SK-N-SH (cell line): ENCODE results near the gene ROBO1. TPM values are rescaled to one million over a fixed set of nuclear protein-coding genes. Genes with fewer than 3 reads are reported as not detected.

ENCODE experiments used
- CTCF ChIA-PET: fragments of 300-600, 350-600 bp; formaldehyde crosslinking; extraction: SDS; loops from one replicate; lab custom pipeline; 2021; lab: Yijun Ruan, JAX
- POLR2A ChIA-PET: fragments of 350-600 bp; sonication (Branson Sonifier 250); formaldehyde crosslinking; extraction: SDS; loops from one replicate; lab custom pipeline; 2020; ENCODE audit warnings: antibody characterized with exemption, inconsistent platforms; lab: Yijun Ruan, JAX
- DNase-seq: peaks from one replicate; pipeline ENCODE4 v3.0.0; 2012
- H2AFZ ChIP-seq: fragments of 200-600 bp; sonication (generic); 2 replicates; pipeline ENCODE4 v1.8.1; 2016; ENCODE audit warnings: antibody characterized with exemption, mild to moderate bottlenecking, low read depth
- H3F3A ChIP-seq: fragments of 200-600 bp; sonication (generic); replicated peaks from 2 replicates; pipeline ENCODE3; 2016; ENCODE audit warnings: antibody characterized with exemption, mild to moderate bottlenecking; ENCODE audit not compliant: insufficient read depth
- H3K27ac ChIP-seq, 2 experiments: fragments of 200-500 bp in 1 of 2; fragments of 200-600 bp in 1 of 2; sonication (Bioruptor generic) in 1 of 2; sonication (generic), shearing (Covaris generic) in 1 of 2; 2 replicates each; pipeline versions ENCODE4 v1.5.1 to v1.6.1; 2014 to 2016; ENCODE audit warnings: low read depth in 2 of 2, inconsistent platforms in 1 of 2, low read length in 1 of 2, mild to moderate bottlenecking in 1 of 2, mixed read lengths in 1 of 2
- H3K27me3 ChIP-seq: fragments of 200-600 bp; sonication (generic), shearing (Covaris generic); 2 replicates; pipeline ENCODE4 v1.6.1; 2016; ENCODE audit warnings: mixed run types; ENCODE audit not compliant: insufficient read depth
- H3K36me3 ChIP-seq, 2 experiments: fragments of 200-500 bp in 1 of 2; fragments of 200-600 bp in 1 of 2; sonication (Bioruptor generic) in 1 of 2; sonication (generic) in 1 of 2; replicated peaks in 1 of 2; 2 replicates each; pipeline versions ENCODE3 to v1.5.1; 2014 to 2016; ENCODE audit warnings: low read length in 1 of 2, mild to moderate bottlenecking in 1 of 2; ENCODE audit not compliant: insufficient read depth in 2 of 2, control insufficient read depth in 1 of 2
- H3K4me1 ChIP-seq, 2 experiments: fragments of 200-500 bp in 1 of 2; fragments of 200-600 bp in 1 of 2; sonication (Bioruptor generic) in 1 of 2; sonication (generic), shearing (Covaris generic) in 1 of 2; 2 replicates each; pipeline versions ENCODE4 v1.5.1 to v1.6.1; 2014 to 2016; ENCODE audit warnings: low read depth in 1 of 2, low read length in 1 of 2, mixed run types in 1 of 2; ENCODE audit not compliant: insufficient read depth in 2 of 2, control insufficient read depth in 1 of 2
- H3K4me2 ChIP-seq: fragments of 200-600 bp; sonication (generic), shearing (Covaris generic); 2 replicates; pipeline ENCODE4 v1.6.1; 2017; ENCODE audit warnings: mixed run types
- H3K4me3 ChIP-seq, 2 experiments: fragments of 200-500 bp in 1 of 2; fragments of 200-600 bp in 1 of 2; sonication (Bioruptor generic) in 1 of 2; sonication (generic), shearing (Covaris generic) in 1 of 2; 2 replicates each; pipeline versions ENCODE4 v1.5.1 to v1.8.1; 2014 to 2016; ENCODE audit warnings: low read depth in 2 of 2, inconsistent platforms in 1 of 2, low read length in 1 of 2, mild to moderate bottlenecking in 1 of 2, mixed read lengths in 1 of 2, moderate library complexity in 1 of 2
- H3K79me2 ChIP-seq: fragments of 200-600 bp; sonication (generic); 2 replicates; pipeline ENCODE4 v1.8.1; 2017; ENCODE audit warnings: mild to moderate bottlenecking; ENCODE audit not compliant: insufficient read depth
- H3K9ac ChIP-seq: fragments of 200-600 bp; sonication (generic); 2 replicates; pipeline ENCODE4 v1.6.1; 2017; ENCODE audit warnings: mixed run types
- H3K9me2 ChIP-seq: fragments of 200-600 bp; sonication (generic); 2 replicates; pipeline ENCODE4 v1.6.1; 2017; ENCODE audit warnings: mixed run types
- H3K9me3 ChIP-seq: fragments of 200-600 bp; sonication (generic); 2 replicates; pipeline ENCODE4 v1.6.1; 2017; ENCODE audit warnings: mixed run types, mild to moderate bottlenecking, moderate library complexity
- H4K20me1 ChIP-seq: fragments of 200-600 bp; sonication (generic); 2 replicates; pipeline ENCODE4 v1.6.1; 2017; ENCODE audit warnings: mild to moderate bottlenecking, mixed run types; ENCODE audit not compliant: insufficient read depth
- ELF1 ChIP-seq: IDR thresholded peaks from 2 replicates; pipeline ENCODE4 v1.4.0; 2012
- EP300 ChIP-seq, 2 experiments: IDR thresholded peaks; 2 replicates each; pipeline versions ENCODE4 v1.4.0 to v1.6.1; 2012; ENCODE audit warnings: borderline replicate concordance in 1 of 2, low read depth in 1 of 2, low read length in 1 of 2
- FOSL2 ChIP-seq: IDR thresholded peaks from 2 replicates; pipeline ENCODE4 v1.4.0; 2012; ENCODE audit warnings: low read depth, mild to moderate bottlenecking, moderate library complexity, borderline replicate concordance
- FOXM1 ChIP-seq: IDR thresholded peaks from 2 replicates; pipeline ENCODE4 v1.4.0; 2012; ENCODE audit warnings: low read depth, mild to moderate bottlenecking
- GABPA ChIP-seq: IDR thresholded peaks from 2 replicates; pipeline ENCODE4 v1.4.0; 2012; ENCODE audit warnings: low read depth, mild to moderate bottlenecking
- GATA2 ChIP-seq: sonication (generic); formaldehyde crosslinking; IDR thresholded peaks from 2 replicates; pipeline ENCODE4 v1.5.0; 2020; ENCODE audit warnings: mild to moderate bottlenecking, missing genetic modification reagents
- MXI1 ChIP-seq: IDR thresholded peaks from 2 replicates; pipeline ENCODE4 v1.6.1; 2012; ENCODE audit warnings: mild to moderate bottlenecking, low read depth, low read length, improper control_type of control experiment
- NFIC ChIP-seq: IDR thresholded peaks from 2 replicates; pipeline ENCODE4 v1.4.0; 2012; ENCODE audit warnings: borderline replicate concordance
- POLR2AphosphoS5 ChIP-seq: IDR thresholded peaks from 2 replicates; pipeline ENCODE4 v1.6.1; 2012; ENCODE audit warnings: low read depth, low read length
- RCOR1 ChIP-seq: fragments of 150-350 bp; IDR thresholded peaks from 2 replicates; pipeline ENCODE4 v1.6.1; 2017; ENCODE audit warnings: antibody characterized with exemption, low read length
- RFX5 ChIP-seq: IDR thresholded peaks from 2 replicates; pipeline ENCODE4 v1.6.1; 2012; ENCODE audit warnings: mild to moderate bottlenecking, improper control_type of control experiment, low read length
- RXRA ChIP-seq: IDR thresholded peaks from 2 replicates; pipeline ENCODE4 v1.4.0; 2012; ENCODE audit warnings: low read depth, mild to moderate bottlenecking, borderline replicate concordance
- TEAD4 ChIP-seq: IDR thresholded peaks from 2 replicates; pipeline ENCODE4 v1.4.0; 2012; ENCODE audit warnings: mild to moderate bottlenecking, borderline replicate concordance; ENCODE audit not compliant: insufficient read depth
- WGBS: methylation state at CpG from one replicate; pipeline ENCODE4 v1.1.6; 2017; ENCODE audit warnings: low lambda C conversion rate; 5-methylcytosine and 5-hydroxymethylcytosine counted together
- polyA plus RNA-seq, 3 experiments: library from polyadenylated mRNA; depleted of rRNA; stranded (reverse); fragments of >200 nt; gene quantifications; 2 replicates each; pipeline ENCODE4 v1.2.3, GENCODE V29; 2012
- TF ChIP-seq, protein P1 (sequence below): IDR thresholded peaks from 2 replicates; pipeline ENCODE4 v1.4.0; 2012; ENCODE audit warnings: low read depth
- TF ChIP-seq, protein P2 (sequence below): IDR thresholded peaks from 2 replicates; pipeline ENCODE4 v1.6.1; 2012; ENCODE audit warnings: mild to moderate bottlenecking, low read depth, low read length, moderate library complexity
- TF ChIP-seq, protein P3 (sequence below): IDR thresholded peaks from 2 replicates; pipeline ENCODE4 v1.4.0; 2012; ENCODE audit warnings: low read depth, borderline replicate concordance
- TF ChIP-seq, protein P4 (sequence below): fragments of 150-350 bp; IDR thresholded peaks from 2 replicates; pipeline ENCODE4 v1.6.1; 2016; ENCODE audit warnings: mild to moderate bottlenecking, low read depth, low read length
- TF ChIP-seq, protein P5 (sequence below): fragments of 200-600 bp; sonication (generic); IDR thresholded peaks from 2 replicates; pipeline ENCODE4 v1.6.1; 2017; ENCODE audit warnings: antibody characterized with exemption, mild to moderate bottlenecking, moderate library complexity
- TF ChIP-seq, protein P6 (sequence below): IDR thresholded peaks from 2 replicates; pipeline ENCODE4 v1.4.0; 2012; ENCODE audit warnings: low read depth, borderline replicate concordance

The ROBO1 gene
- polyA plus RNA-seq, 1 of the 3 experiments (the other 2 are of a cell fraction), result 22.7 TPM

DNA sequence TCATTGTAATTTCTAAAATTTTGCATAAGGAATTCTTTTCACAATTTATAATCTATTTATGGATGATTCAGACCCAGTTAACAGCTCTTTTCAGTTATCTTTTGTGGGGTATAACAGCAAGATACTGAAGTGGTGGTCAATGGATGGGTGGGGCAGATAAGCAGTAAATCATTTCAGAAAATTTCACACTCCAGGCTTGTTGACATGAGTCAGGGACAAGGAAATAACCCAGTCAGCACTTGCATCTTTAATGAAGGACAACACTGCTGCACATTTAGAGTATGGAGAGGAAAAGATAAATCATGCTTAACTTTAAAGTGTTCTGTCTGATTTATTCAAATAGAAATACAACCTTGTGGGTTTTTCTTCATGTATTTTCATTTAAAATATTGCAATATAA, 181.6 kb downstream of the ROBO1 start (continued):
- TF ChIP-seq NFIC (no peak), GATA2 (CRISPR knock-in tag) (no peak), ELF1 (no peak)
- TF ChIP-seq, protein P1, sequence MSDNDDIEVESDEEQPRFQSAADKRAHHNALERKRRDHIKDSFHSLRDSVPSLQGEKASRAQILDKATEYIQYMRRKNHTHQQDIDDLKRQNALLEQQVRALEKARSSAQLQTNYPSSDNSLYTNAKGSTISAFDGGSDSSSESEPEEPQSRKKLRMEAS, result no peak

DNA sequence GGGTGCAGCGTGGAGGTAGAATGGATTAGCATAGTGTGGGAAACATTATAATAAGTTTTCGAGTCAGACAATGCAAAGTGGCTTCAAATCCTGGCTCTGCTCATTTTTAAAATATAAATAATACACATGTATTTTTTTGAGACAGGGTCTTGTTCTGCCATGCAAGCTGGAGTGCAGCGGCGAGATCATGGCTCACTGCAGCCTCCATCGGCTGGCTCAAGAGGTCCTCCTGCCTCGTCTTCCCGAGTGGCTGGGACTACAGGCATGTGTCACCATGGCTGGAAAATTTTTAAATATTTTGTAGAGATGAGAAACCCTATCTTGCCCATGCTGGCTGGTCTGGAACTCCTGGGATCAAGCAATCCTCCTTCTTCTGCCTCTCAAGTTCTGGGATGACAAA, 194.9 kb downstream of the ROBO1 start:
- Histone ChIP-seq H3K27ac (no peak overlapping the region), H3K9ac (no peak overlapping the region), H3K4me1 (no peaks in the 10 kb centered on the region), H3F3A (no peaks in the 10 kb centered on the region), H3K4me2 (no peak overlapping the region), H2AFZ (no peak overlapping the region), H3K4me3 (no peak overlapping the region), H3K9me3 (no peaks in the 10 kb centered on the region), H3K9me2 (no peaks in the 10 kb centered on the region), H3K27me3 (no peaks in the 10 kb centered on the region), H3K36me3 (no peaks in the 10 kb centered on the region), H4K20me1 (no peaks in the 10 kb centered on the region), H3K79me2 (no peaks in the 10 kb centered on the region)
- ChIA-PET CTCF (no interaction called here), POLR2A (no interaction called here)
- 74% methylated on average over 7 of the region's 7 CpGs for WGBS
- DNase-seq, result no peak
- no peak for TF ChIP-seq FOXM1
- no peak for TF ChIP-seq RCOR1
- TF ChIP-seq POLR2AphosphoS5, result no peak
- TF ChIP-seq, protein P2, sequence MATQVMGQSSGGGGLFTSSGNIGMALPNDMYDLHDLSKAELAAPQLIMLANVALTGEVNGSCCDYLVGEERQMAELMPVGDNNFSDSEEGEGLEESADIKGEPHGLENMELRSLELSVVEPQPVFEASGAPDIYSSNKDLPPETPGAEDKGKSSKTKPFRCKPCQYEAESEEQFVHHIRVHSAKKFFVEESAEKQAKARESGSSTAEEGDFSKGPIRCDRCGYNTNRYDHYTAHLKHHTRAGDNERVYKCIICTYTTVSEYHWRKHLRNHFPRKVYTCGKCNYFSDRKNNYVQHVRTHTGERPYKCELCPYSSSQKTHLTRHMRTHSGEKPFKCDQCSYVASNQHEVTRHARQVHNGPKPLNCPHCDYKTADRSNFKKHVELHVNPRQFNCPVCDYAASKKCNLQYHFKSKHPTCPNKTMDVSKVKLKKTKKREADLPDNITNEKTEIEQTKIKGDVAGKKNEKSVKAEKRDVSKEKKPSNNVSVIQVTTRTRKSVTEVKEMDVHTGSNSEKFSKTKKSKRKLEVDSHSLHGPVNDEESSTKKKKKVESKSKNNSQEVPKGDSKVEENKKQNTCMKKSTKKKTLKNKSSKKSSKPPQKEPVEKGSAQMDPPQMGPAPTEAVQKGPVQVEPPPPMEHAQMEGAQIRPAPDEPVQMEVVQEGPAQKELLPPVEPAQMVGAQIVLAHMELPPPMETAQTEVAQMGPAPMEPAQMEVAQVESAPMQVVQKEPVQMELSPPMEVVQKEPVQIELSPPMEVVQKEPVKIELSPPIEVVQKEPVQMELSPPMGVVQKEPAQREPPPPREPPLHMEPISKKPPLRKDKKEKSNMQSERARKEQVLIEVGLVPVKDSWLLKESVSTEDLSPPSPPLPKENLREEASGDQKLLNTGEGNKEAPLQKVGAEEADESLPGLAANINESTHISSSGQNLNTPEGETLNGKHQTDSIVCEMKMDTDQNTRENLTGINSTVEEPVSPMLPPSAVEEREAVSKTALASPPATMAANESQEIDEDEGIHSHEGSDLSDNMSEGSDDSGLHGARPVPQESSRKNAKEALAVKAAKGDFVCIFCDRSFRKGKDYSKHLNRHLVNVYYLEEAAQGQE, result no peak
- TF ChIP-seq GABPA, result no peak
- TF ChIP-seq GATA2 (CRISPR knock-in tag), result no peak
- TF ChIP-seq, protein P3, sequence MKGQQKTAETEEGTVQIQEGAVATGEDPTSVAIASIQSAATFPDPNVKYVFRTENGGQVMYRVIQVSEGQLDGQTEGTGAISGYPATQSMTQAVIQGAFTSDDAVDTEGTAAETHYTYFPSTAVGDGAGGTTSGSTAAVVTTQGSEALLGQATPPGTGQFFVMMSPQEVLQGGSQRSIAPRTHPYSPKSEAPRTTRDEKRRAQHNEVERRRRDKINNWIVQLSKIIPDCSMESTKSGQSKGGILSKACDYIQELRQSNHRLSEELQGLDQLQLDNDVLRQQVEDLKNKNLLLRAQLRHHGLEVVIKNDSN, result no peak
- TF ChIP-seq RXRA, result no peak
- TF ChIP-seq, protein P4, sequence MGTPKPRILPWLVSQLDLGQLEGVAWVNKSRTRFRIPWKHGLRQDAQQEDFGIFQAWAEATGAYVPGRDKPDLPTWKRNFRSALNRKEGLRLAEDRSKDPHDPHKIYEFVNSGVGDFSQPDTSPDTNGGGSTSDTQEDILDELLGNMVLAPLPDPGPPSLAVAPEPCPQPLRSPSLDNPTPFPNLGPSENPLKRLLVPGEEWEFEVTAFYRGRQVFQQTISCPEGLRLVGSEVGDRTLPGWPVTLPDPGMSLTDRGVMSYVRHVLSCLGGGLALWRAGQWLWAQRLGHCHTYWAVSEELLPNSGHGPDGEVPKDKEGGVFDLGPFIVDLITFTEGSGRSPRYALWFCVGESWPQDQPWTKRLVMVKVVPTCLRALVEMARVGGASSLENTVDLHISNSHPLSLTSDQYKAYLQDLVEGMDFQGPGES, result no peak
- TF ChIP-seq, protein P5, sequence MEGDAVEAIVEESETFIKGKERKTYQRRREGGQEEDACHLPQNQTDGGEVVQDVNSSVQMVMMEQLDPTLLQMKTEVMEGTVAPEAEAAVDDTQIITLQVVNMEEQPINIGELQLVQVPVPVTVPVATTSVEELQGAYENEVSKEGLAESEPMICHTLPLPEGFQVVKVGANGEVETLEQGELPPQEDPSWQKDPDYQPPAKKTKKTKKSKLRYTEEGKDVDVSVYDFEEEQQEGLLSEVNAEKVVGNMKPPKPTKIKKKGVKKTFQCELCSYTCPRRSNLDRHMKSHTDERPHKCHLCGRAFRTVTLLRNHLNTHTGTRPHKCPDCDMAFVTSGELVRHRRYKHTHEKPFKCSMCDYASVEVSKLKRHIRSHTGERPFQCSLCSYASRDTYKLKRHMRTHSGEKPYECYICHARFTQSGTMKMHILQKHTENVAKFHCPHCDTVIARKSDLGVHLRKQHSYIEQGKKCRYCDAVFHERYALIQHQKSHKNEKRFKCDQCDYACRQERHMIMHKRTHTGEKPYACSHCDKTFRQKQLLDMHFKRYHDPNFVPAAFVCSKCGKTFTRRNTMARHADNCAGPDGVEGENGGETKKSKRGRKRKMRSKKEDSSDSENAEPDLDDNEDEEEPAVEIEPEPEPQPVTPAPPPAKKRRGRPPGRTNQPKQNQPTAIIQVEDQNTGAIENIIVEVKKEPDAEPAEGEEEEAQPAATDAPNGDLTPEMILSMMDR, result no peak
- no peak for TF ChIP-seq TEAD4
- no peak for TF ChIP-seq FOSL2
- no peak for TF ChIP-seq ELF1
- no peak for TF ChIP-seq RFX5
- no peak for TF ChIP-seq MXI1
- TF ChIP-seq, protein P6, sequence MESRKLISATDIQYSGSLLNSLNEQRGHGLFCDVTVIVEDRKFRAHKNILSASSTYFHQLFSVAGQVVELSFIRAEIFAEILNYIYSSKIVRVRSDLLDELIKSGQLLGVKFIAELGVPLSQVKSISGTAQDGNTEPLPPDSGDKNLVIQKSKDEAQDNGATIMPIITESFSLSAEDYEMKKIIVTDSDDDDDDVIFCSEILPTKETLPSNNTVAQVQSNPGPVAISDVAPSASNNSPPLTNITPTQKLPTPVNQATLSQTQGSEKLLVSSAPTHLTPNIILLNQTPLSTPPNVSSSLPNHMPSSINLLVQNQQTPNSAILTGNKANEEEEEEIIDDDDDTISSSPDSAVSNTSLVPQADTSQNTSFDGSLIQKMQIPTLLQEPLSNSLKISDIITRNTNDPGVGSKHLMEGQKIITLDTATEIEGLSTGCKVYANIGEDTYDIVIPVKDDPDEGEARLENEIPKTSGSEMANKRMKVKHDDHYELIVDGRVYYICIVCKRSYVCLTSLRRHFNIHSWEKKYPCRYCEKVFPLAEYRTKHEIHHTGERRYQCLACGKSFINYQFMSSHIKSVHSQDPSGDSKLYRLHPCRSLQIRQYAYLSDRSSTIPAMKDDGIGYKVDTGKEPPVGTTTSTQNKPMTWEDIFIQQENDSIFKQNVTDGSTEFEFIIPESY, result no peak
- no peak for TF ChIP-seq EP300 (IDR thresholded peaks at IDR 0.05; ENCODE audit: borderline replicate concordance in 1 of 2, low read depth in 1 of 2, low read length in 1 of 2)
